Measurements from ENCODE around the gene PPP4C. TPM values are rescaled to one million over a fixed set of nuclear protein-coding genes. Genes with fewer than 3 reads are reported as not detected.

PPP4C gene
- total RNA-seq, 1 experiment from 2014 or later, result 163 TPM

DNA sequence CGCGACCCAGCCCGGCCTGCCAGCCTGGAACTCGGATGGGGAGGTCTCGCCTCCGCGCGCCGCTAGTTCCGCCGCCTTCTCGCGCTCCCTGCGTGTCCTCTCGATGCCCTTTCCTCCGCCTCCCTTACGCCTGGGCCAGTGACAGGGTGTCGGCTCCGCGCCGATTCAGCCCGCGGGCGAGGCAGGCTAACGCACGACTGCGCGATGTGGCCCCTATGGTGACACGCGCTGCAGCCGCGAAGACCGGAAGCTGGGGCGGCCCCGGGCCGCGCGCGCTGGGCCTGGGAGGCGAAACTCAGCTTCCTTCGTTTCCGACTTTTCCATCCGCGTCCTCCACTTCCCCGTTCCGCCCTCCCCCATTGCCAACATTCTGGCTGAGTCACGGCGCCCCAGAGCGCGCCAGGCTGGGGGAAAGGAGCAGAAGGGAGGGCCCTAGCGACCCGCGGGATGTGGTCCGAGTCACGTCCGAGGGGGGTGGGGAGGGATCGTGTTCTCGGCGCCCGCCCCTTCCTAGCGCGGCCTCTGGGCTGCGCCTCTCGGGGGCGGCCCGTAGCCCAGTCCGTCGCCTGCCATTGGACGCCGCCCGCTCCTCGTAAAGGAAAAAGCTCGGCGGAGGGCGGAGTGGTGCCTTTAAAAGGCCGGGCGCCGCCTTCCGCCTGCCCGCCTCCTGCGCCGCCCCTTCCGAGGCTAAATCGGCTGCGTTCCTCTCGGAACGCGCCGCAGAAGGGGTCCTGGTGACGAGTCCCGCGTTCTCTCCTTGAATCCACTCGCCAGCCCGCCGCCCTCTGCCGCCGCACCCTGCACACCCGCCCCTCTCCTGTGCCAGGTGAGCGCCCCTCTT is 10.5 kb upstream of the PPP4C start, which contains the start of gene ALDOA:
ALDOA (plus strand) TSS at position 659 of the 841 bp plus-strand sequence. CDS start 1,138 bp downstream, outside the sequence.
- H4K5ac ChIP-seq (ENCODE audit: insufficient read length, low read depth, low read length), result no peak within 1 kb of the TSS
- peaks cover 17% of the 10 kb centered on the region for H3K23me2 ChIP-seq (ENCODE audit: insufficient read length, low read depth, low read length, poor library complexity, severe bottlenecking)
- H3K56ac ChIP-seq (ENCODE audit: insufficient read length, low read depth, low read length), result no peak within 1 kb of the TSS
- no peak within 1 kb of the TSS for H2AK5ac ChIP-seq (ENCODE audit: insufficient read length, low read length)
- DNase-seq, result peak; percentile 95
- no peaks in the 10 kb centered on the region for H3K27me3 ChIP-seq (ENCODE audit: insufficient read depth, low read length)
- H3K9me3 ChIP-seq (ENCODE audit: control insufficient read depth, low read depth, low read length), result no peaks in the 10 kb centered on the region
- WGBS (ENCODE audit: extremely low coverage, insufficient read length, low lambda C conversion rate), result no CpG with 5 or more reads among the region's 99 CpGs
- H2BK5ac ChIP-seq (ENCODE audit: insufficient read length, low read length), result no peak within 1 kb of the TSS
- peak within 1 kb of the TSS; percentile 88 for H3K14ac ChIP-seq (ENCODE audit: insufficient read depth, low read length)
- peak within 1 kb of the TSS; percentile 81 for H3K9ac ChIP-seq (ENCODE audit: extremely low read depth, insufficient read length, low read length)
- TF ChIP-seq, protein P1, sequence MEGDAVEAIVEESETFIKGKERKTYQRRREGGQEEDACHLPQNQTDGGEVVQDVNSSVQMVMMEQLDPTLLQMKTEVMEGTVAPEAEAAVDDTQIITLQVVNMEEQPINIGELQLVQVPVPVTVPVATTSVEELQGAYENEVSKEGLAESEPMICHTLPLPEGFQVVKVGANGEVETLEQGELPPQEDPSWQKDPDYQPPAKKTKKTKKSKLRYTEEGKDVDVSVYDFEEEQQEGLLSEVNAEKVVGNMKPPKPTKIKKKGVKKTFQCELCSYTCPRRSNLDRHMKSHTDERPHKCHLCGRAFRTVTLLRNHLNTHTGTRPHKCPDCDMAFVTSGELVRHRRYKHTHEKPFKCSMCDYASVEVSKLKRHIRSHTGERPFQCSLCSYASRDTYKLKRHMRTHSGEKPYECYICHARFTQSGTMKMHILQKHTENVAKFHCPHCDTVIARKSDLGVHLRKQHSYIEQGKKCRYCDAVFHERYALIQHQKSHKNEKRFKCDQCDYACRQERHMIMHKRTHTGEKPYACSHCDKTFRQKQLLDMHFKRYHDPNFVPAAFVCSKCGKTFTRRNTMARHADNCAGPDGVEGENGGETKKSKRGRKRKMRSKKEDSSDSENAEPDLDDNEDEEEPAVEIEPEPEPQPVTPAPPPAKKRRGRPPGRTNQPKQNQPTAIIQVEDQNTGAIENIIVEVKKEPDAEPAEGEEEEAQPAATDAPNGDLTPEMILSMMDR (conservative IDR thresholded peaks at IDR 0.05), result no peak
- H3K18ac ChIP-seq (ENCODE audit: insufficient read length, low read depth, low read length), result peak within 1 kb of the TSS; percentile 80
- peaks cover 7% of the 10 kb centered on the region for H3K79me1 ChIP-seq (ENCODE audit: insufficient read depth, low read depth, low read length, poor library complexity, severe bottlenecking)
- H4K8ac ChIP-seq (replicated peaks; ENCODE audit: insufficient read length, low read depth, low read length), result no peak within 1 kb of the TSS
- H2BK15ac ChIP-seq (ENCODE audit: low read depth, low read length), result no peak within 1 kb of the TSS
- H3K27me3 Mint-ChIP-seq (ENCODE audit: low read depth), result no peaks in the 10 kb centered on the region; the same call in 1 of the 2 replicates
- peaks cover 25 to 39% of the 10 kb centered on the region in 2 experiments for H3K4me1 Mint-ChIP-seq
- H3K79me2 ChIP-seq (ENCODE audit: insufficient read depth, low read length), result peaks cover 12% of the 10 kb centered on the region; the same call in 1 of the 2 replicates
- H3K36me3 Mint-ChIP-seq (ENCODE audit: insufficient read depth in 1 of 3, low read depth in 3 of 3), result peaks cover 35 to 45% (median 37%) of the 10 kb centered on the region in 3 experiments
- H4K91ac ChIP-seq (ENCODE audit: insufficient read length, low read depth, low read length), result no peak within 1 kb of the TSS
- H3T11ph ChIP-seq (ENCODE audit: low read length), result no peak within 1 kb of the TSS
- no peak within 1 kb of the TSS for H2BK120ac ChIP-seq (ENCODE audit: low read depth, low read length, poor library complexity, severe bottlenecking)
- H3K23ac ChIP-seq (ENCODE audit: insufficient read length, low read depth, low read length), result no peak within 1 kb of the TSS
- peak within 1 kb of the TSS; percentile 57 for H3K27ac ChIP-seq (ENCODE audit: insufficient read length, low read depth, low read length)
- H3K9me3 Mint-ChIP-seq, result no peaks in the 10 kb centered on the region; a peak in 1 of 5 replicates
- no peak within 1 kb of the TSS for H2BK20ac ChIP-seq (ENCODE audit: low read depth, low read length, poor library complexity, severe bottlenecking)
- H3K27ac Mint-ChIP-seq, result peak within 1 kb of the TSS; percentile 98 to 99 (median 99)
- peak within 1 kb of the TSS; percentile 89 for H3K4me2 ChIP-seq (ENCODE audit: insufficient read depth, insufficient read length, low read length)
- H3K4me3 Mint-ChIP-seq, result peak within 1 kb of the TSS; percentile 88 to 94
- no peaks in the 10 kb centered on the region for H4K20me1 ChIP-seq (ENCODE audit: control insufficient read depth, insufficient read depth, insufficient read length)
- no peak within 1 kb of the TSS for H2AFZ ChIP-seq (ENCODE audit: low read length)
- no peak within 1 kb of the TSS for H2BK12ac ChIP-seq (ENCODE audit: insufficient read length, low read depth, low read length)
- H3K4me1 ChIP-seq (ENCODE audit: insufficient read depth, low read length), result no peaks in the 10 kb centered on the region; the same call in 1 of the 2 replicates
- H3K4ac ChIP-seq (ENCODE audit: low read depth, low read length), result no peak within 1 kb of the TSS
